ENCODE results near the gene SDS. TPM values are rescaled to one million over a fixed set of nuclear protein-coding genes. Genes with fewer than 3 reads are reported as not detected.

Gene SDS
- total and polyA plus RNA-seq, 4 donors: 0.65 to 433 (median 77.9) TPM

- TF ChIP-seq FOXA2 (IDR thresholded peaks at IDR 0.05) (no peak), NR2F2 (IDR thresholded peaks at IDR 0.05) (no peak), ZBTB33 (IDR thresholded peaks at IDR 0.05) (no peak), MAX (IDR thresholded peaks at IDR 0.05) (no peak), ATF3 (IDR thresholded peaks at IDR 0.05) (no peak), TAF1 (conservative IDR thresholded peaks at IDR 0.05) (no peak), RXRA (IDR thresholded peaks at IDR 0.05) (no peak), HNF4G (IDR thresholded peaks at IDR 0.05) (no peak), FOXA1 (IDR thresholded peaks at IDR 0.05) (no peak), REST (IDR thresholded peaks at IDR 0.05) (no peak), GABPA (IDR thresholded peaks at IDR 0.05 in 1 of 2, conservative IDR thresholded peaks at IDR 0.05 in 1 of 2) (no peak), JUND (IDR thresholded peaks at IDR 0.05) (no peak), RAD21 (IDR thresholded peaks at IDR 0.05) (no peak), EGR1 (IDR thresholded peaks at IDR 0.05; ENCODE audit: low read depth in 2 of 2) (no peak), HNF4A (conservative IDR thresholded peaks at IDR 0.05) (no peak), YY1 (IDR thresholded peaks at IDR 0.05) (no peak), SP1 (IDR thresholded peaks at IDR 0.05) (no peak)
- Histone ChIP-seq H3K9me3 (ENCODE audit: control insufficient read depth in 4 of 4, low read length in 3 of 4) (no peaks in the 10 kb centered on the region), H3K4me3 (ENCODE audit: low read depth in 1 of 3, low read length in 3 of 3) (no peak overlapping the region), H3K9ac (ENCODE audit: low read depth in 1 of 2, low read length in 2 of 2) (no peak overlapping the region), H3K27ac (ENCODE audit: low read depth in 1 of 2, low read length in 2 of 2) (no peak overlapping the region), H3K27me3 (ENCODE audit: control insufficient read depth in 4 of 4, insufficient read depth in 4 of 4, low read length in 3 of 4) (no peaks in the 10 kb centered on the region), H3K4me1 (ENCODE audit: control insufficient read depth in 4 of 4, insufficient read depth in 4 of 4, low read length in 3 of 4) (no peaks in the 10 kb centered on the region), H3K36me3 (ENCODE audit: control insufficient read depth in 4 of 4, insufficient read depth in 3 of 4, low read depth in 1 of 4, low read length in 3 of 4) (peaks cover 0 to 8% (median 1%) of the 10 kb centered on the region in 4 donors)
- no peak for DNase-seq (ENCODE audit: low spot score)
- WGBS: 51% methylated on average over 4 of the region's 4 CpGs
These were observed 35.6 kb upstream of the SDS start for GRCh38 chr12:113439301-113439597.

GRCh38 chr12:113438523-113439300 is 35.0 kb upstream of the SDS start:
- WGBS: 88% methylated on average over 4 of the region's 4 CpGs
- Histone ChIP-seq H3K9ac (ENCODE audit: low read depth in 1 of 2, low read length in 2 of 2) (no peak overlapping the region), H3K4me1 (ENCODE audit: control insufficient read depth in 4 of 4, insufficient read depth in 4 of 4, low read length in 3 of 4) (no peaks in the 10 kb centered on the region), H3K9me3 (ENCODE audit: control insufficient read depth in 4 of 4, low read length in 3 of 4) (no peaks in the 10 kb centered on the region), H3K4me3 (ENCODE audit: low read depth in 1 of 3, low read length in 3 of 3) (no peak overlapping the region), H3K36me3 (ENCODE audit: control insufficient read depth in 4 of 4, insufficient read depth in 3 of 4, low read depth in 1 of 4, low read length in 3 of 4) (peaks cover 0 to 8% (median 1%) of the 10 kb centered on the region in 4 donors), H3K27ac (ENCODE audit: low read depth in 1 of 2, low read length in 2 of 2) (no peak overlapping the region), H3K27me3 (ENCODE audit: control insufficient read depth in 4 of 4, insufficient read depth in 4 of 4, low read length in 3 of 4) (no peaks in the 10 kb centered on the region)
- no peak for DNase-seq (ENCODE audit: low spot score)
- TF ChIP-seq REST (IDR thresholded peaks at IDR 0.05): no peak
- no peak for TF ChIP-seq HNF4G (IDR thresholded peaks at IDR 0.05)
- no peak for TF ChIP-seq ZBTB33 (IDR thresholded peaks at IDR 0.05)
- no peak for TF ChIP-seq MAX (IDR thresholded peaks at IDR 0.05)
- no peak for TF ChIP-seq YY1 (IDR thresholded peaks at IDR 0.05)
- TF ChIP-seq TAF1 (conservative IDR thresholded peaks at IDR 0.05): no peak
- no peak for TF ChIP-seq NR2F2 (IDR thresholded peaks at IDR 0.05)
- no peak for TF ChIP-seq FOXA1 (IDR thresholded peaks at IDR 0.05)
- TF ChIP-seq SP1 (IDR thresholded peaks at IDR 0.05): no peak
- TF ChIP-seq RAD21 (IDR thresholded peaks at IDR 0.05): no peak
- TF ChIP-seq ATF3 (IDR thresholded peaks at IDR 0.05): no peak
- no peak for TF ChIP-seq FOXA2 (IDR thresholded peaks at IDR 0.05)
- TF ChIP-seq RXRA (IDR thresholded peaks at IDR 0.05): no peak
- no peak for TF ChIP-seq GABPA (IDR thresholded peaks at IDR 0.05 in 1 of 2, conservative IDR thresholded peaks at IDR 0.05 in 1 of 2)
- TF ChIP-seq HNF4A (conservative IDR thresholded peaks at IDR 0.05): no peak
- TF ChIP-seq EGR1 (IDR thresholded peaks at IDR 0.05; ENCODE audit: low read depth in 2 of 2): no peak
